HepG2 (cell line): ENCODE measurements around the gene EDEM3. TPM values are rescaled to one million over a fixed set of nuclear protein-coding genes. Genes with fewer than 3 reads are reported as not detected.

Source experiments
- KDM6A ChIP-seq: IDR thresholded peaks from 2 replicates; pipeline ENCODE4 v1.6.1; 2016; ENCODE audit warnings: low read depth
- MEF2D ChIP-seq: sonication (generic); formaldehyde crosslinking; IDR thresholded peaks from 2 replicates; pipeline ENCODE4 v1.5.1; 2020; ENCODE audit warnings: mild to moderate bottlenecking, missing genetic modification reagents
- POLR2G ChIP-seq: fragments of 200-400 bp; formaldehyde crosslinking; IDR thresholded peaks from 2 replicates; pipeline ENCODE4 v1.6.1; 2018; ENCODE audit warnings: mild to moderate bottlenecking, low read depth, low read length, moderate library complexity
- SETDB1 ChIP-seq: sonication (generic); formaldehyde crosslinking; IDR thresholded peaks from 2 replicates; pipeline ENCODE4 v1.5.1; 2020; ENCODE audit warnings: missing genetic modification reagents, mild to moderate bottlenecking, borderline replicate concordance
- TARDBP ChIP-seq: sonication (generic); formaldehyde crosslinking; IDR thresholded peaks from 2 replicates; pipeline ENCODE4 v1.8.0; 2022; ENCODE audit warnings: mild to moderate bottlenecking, missing genetic modification reagents
- ZBTB7B ChIP-seq: sonication (generic); formaldehyde crosslinking; IDR thresholded peaks from 2 replicates; pipeline ENCODE4 v1.4.0; 2020; ENCODE audit warnings: missing genetic modification reagents
- ZNF343 ChIP-seq: sonication (generic); formaldehyde crosslinking; IDR thresholded peaks from 2 replicates; pipeline ENCODE4 v1.4.0; 2020; ENCODE audit warnings: mild to moderate bottlenecking, missing genetic modification reagents
- ZNF567 ChIP-seq: sonication (generic); formaldehyde crosslinking; IDR thresholded peaks from 2 replicates; pipeline ENCODE4 v1.8.1; 2023; ENCODE audit warnings: mild to moderate bottlenecking, missing genetic modification reagents, borderline replicate concordance
- polyA plus RNA-seq, 8 experiments: library from polyadenylated mRNA; depleted of rRNA in 3 of 8; stranded (reverse) in 7 of 8; unstranded in 1 of 8; fragments of >200 nt; fragmentation: Illumina TruSeq in 4 of 8; extraction: Trizol in 4 of 8; gene quantifications; 2 replicates each; pipeline versions ENCODE4 v1.2.1 to v1.2.3, GENCODE V29; 2011 to 2016; ENCODE audit warnings: low read depth in 4 of 8, missing spikeins in 1 of 8, mixed read lengths in 1 of 8; ENCODE audit not compliant: insufficient read depth in 1 of 8
- total RNA-seq, 5 experiments: library from RNA; depleted of rRNA; stranded (reverse); fragments of >200 nt; fragmentation: Illumina TruSeq; extraction: Trizol; gene quantifications; 2 replicates each; pipeline ENCODE4 v1.2.3, GENCODE V29; 2016; ENCODE audit warnings: low read depth in 1 of 5
- TF ChIP-seq, protein P1 (sequence below), 2 experiments: fragments of 450-650 bp in 1 of 2; sonication (generic) in 1 of 2; formaldehyde crosslinking; IDR thresholded peaks; 2 replicates each; pipeline versions ENCODE4 v1.5.0 to v1.8.0; 2020 to 2022; ENCODE audit warnings: mild to moderate bottlenecking in 1 of 2, missing genetic modification reagents in 1 of 2
- TF ChIP-seq, protein P2 (sequence below): sonication (generic); formaldehyde crosslinking; IDR thresholded peaks from 2 replicates; pipeline ENCODE4 v1.4.0; 2020; ENCODE audit warnings: missing genetic modification reagents
- TF ChIP-seq, protein P3 (sequence below): sonication (generic); formaldehyde crosslinking; IDR thresholded peaks from 2 replicates; pipeline ENCODE4 v1.5.0; 2020; ENCODE audit warnings: missing genetic modification reagents, mild to moderate bottlenecking, borderline replicate concordance
- TF ChIP-seq, protein P4 (sequence below): sonication (generic); formaldehyde crosslinking; IDR thresholded peaks from 2 replicates; pipeline ENCODE4 v1.5.1; 2020; ENCODE audit warnings: mild to moderate bottlenecking, moderate library complexity, missing genetic modification reagents

The EDEM3 gene
- total and polyA plus RNA-seq, 2 of the 13 experiments (the other 11 are each of a cell fraction or from before 2014, with no cell fraction given), result 13.1 to 18.2 TPM

DNA sequence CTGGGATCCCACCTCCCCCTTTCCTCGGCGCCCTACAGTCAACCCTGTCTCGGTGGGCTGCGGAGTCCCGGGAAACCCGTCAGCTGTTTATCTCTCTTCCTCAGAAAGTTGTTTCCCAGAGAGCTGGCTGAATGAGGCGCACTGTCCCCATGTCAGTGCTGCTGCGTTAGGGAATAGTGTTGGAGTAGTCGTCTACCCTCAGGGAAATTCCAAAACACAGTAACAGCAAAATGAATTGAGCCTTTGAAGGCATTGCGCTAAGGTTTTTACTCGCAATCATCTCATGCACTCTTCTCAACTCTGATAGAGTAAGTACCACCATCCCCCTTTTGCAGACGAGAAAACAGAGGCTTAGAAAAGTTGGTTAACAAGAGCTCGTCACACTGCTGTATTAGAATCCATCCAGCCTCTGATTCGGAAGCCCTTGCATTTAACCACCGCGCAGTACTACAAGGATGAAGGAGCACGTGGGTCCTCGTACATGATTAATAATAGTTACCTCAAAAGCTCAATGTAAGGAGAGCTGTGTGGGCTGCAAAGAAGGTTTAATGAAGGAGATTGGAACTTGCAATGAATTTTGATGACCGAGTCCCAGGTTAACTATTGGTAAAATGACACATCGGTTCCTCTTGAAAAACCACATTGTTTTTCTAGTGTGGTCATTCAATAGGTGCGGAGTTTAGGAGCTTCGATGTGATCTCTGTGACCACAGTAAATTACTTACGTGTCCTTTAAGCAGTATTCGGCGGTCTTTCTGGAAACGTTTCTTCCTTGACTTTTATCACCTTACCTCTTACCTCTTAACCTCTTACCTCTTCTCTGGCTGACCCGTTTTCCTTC, 788 bp upstream of the EDEM3 start (continued):
- TF ChIP-seq ZNF567 (CRISPR knock-in tag) (no peak; the same call in 1 of the 2 replicates), SETDB1 (CRISPR knock-in tag) (no peak), ZBTB7B (peak; percentile 64; the same call in 1 of the 2 replicates), MEF2D (0 out of 2 replicates have a peak, but pooled peaks have one; percentile 1), POLR2G (peak; percentile 63; the same call in 1 of the 2 replicates), TARDBP (CRISPR knock-in tag) (peak; percentile 51), ZNF343 (CRISPR knock-in tag) (0 out of 2 replicates have a peak, but pooled peaks have one; percentile 34), KDM6A (CRISPR knock-in tag) (no peak)
- TF ChIP-seq, protein P1, sequence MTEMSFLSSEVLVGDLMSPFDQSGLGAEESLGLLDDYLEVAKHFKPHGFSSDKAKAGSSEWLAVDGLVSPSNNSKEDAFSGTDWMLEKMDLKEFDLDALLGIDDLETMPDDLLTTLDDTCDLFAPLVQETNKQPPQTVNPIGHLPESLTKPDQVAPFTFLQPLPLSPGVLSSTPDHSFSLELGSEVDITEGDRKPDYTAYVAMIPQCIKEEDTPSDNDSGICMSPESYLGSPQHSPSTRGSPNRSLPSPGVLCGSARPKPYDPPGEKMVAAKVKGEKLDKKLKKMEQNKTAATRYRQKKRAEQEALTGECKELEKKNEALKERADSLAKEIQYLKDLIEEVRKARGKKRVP (CRISPR knock-in tag; IDR thresholded peaks at IDR 0.05), result peak in 1 of 2 experiments; percentile 13; a peak in 1 of 4 replicates
- TF ChIP-seq, protein P2, sequence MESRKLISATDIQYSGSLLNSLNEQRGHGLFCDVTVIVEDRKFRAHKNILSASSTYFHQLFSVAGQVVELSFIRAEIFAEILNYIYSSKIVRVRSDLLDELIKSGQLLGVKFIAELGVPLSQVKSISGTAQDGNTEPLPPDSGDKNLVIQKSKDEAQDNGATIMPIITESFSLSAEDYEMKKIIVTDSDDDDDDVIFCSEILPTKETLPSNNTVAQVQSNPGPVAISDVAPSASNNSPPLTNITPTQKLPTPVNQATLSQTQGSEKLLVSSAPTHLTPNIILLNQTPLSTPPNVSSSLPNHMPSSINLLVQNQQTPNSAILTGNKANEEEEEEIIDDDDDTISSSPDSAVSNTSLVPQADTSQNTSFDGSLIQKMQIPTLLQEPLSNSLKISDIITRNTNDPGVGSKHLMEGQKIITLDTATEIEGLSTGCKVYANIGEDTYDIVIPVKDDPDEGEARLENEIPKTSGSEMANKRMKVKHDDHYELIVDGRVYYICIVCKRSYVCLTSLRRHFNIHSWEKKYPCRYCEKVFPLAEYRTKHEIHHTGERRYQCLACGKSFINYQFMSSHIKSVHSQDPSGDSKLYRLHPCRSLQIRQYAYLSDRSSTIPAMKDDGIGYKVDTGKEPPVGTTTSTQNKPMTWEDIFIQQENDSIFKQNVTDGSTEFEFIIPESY, result no peak
- TF ChIP-seq, protein P3, sequence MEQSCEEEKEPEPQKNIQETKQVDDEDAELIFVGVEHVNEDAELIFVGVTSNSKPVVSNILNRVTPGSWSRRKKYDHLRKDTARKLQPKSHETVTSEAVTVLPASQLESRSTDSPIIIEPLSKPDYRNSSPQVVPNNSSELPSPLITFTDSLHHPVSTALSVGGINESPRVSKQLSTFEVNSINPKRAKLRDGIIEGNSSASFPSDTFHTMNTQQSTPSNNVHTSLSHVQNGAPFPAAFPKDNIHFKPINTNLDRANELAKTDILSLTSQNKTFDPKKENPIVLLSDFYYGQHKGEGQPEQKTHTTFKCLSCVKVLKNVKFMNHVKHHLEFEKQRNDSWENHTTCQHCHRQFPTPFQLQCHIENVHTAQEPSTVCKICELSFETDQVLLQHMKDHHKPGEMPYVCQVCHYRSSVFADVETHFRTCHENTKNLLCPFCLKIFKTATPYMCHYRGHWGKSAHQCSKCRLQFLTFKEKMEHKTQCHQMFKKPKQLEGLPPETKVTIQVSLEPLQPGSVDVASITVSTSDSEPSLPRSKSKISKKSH (CRISPR knock-in tag), result no peak
- TF ChIP-seq, protein P4, sequence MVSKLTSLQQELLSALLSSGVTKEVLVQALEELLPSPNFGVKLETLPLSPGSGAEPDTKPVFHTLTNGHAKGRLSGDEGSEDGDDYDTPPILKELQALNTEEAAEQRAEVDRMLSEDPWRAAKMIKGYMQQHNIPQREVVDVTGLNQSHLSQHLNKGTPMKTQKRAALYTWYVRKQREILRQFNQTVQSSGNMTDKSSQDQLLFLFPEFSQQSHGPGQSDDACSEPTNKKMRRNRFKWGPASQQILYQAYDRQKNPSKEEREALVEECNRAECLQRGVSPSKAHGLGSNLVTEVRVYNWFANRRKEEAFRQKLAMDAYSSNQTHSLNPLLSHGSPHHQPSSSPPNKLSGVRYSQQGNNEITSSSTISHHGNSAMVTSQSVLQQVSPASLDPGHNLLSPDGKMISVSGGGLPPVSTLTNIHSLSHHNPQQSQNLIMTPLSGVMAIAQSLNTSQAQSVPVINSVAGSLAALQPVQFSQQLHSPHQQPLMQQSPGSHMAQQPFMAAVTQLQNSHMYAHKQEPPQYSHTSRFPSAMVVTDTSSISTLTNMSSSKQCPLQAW (CRISPR knock-in tag), result peak; percentile 10
